NCI-H1092 treated with DMSO at 0.1 percent for 48 hours (cell line): ENCODE measurements around the gene PCYT1B.

Experiments used
- DNase-seq: peaks from one replicate; lab custom pipeline; 2025; lab: John Stamatoyannopoulos, UW

Gene PCYT1B

GRCh38 chrX:24526616-24527015, 120.5 kb downstream of the PCYT1B start:
- no peak for DNase-seq

- no peak for DNase-seq
These were observed 121.7 kb downstream of the PCYT1B start for GRCh38 chrX:24525455-24525854.

DNA sequence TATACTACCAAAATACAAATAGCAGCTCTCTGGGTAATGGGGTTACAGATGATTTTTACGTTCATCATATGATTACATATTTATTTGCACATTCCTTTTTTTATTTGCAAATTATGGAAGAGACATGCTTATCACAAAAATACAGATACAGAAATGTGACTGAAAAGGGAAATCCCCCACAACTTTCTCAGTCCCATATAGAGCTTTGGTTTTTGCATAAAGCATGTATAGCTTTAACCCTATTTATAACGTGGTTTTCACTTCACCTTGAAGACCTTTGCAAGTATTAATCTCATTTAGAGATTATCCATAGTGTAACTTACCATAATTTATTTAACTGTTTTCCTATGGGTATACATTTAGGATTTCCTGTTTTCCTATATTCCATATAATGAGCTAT, 126.7 kb downstream of the PCYT1B start:
- DNase-seq: no peak

GRCh38 chrX:24515447-24515846, 131.7 kb downstream of the PCYT1B start:
- DNase-seq: peak; percentile 14

DNA sequence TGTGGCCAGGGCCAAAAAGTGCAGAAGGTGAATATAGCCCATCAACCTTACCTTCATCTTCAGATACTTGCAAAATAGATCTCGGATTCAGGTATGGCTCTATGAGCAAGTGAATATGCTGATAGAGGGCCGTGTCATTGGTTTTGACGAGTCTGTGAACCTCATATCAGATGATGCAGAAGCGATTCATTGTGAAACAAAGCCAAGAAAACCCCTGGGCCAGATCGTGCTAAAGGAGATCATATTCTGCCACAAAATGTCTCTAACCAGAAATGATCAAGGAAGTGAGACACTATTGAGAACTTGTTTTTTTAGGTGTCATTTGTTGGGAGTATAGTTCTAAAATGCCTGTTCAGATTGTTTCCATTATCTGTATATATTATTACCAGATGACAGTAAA, 133.7 kb downstream of the PCYT1B start:
- no peak for DNase-seq

GRCh38 chrX:24508375-24508774, 138.8 kb downstream of the PCYT1B start:
- DNase-seq: no peak
